Body of pancreas (tissue), 4 donors: ENCODE data around the gene LDHD.

Experiments used
- CTCF ChIP-seq, 7 experiments: fragments of 450-650 bp in 4 of 7; fragments of 200-600 bp in 3 of 7; sonication (generic) in 3 of 7; IDR thresholded peaks; one replicate each; pipeline ENCODE4 v1.5.1; 2016 to 2019; ENCODE audit warnings: antibody characterized with exemption in 7 of 7
- POLR2A ChIP-seq, 3 donors: fragments of 450-650 bp; IDR thresholded peaks; one replicate each; pipeline ENCODE4 v1.6.1; 2016; ENCODE audit warnings: antibody characterized with exemption in 3 of 3, mild to moderate bottlenecking in 2 of 3

DNA sequence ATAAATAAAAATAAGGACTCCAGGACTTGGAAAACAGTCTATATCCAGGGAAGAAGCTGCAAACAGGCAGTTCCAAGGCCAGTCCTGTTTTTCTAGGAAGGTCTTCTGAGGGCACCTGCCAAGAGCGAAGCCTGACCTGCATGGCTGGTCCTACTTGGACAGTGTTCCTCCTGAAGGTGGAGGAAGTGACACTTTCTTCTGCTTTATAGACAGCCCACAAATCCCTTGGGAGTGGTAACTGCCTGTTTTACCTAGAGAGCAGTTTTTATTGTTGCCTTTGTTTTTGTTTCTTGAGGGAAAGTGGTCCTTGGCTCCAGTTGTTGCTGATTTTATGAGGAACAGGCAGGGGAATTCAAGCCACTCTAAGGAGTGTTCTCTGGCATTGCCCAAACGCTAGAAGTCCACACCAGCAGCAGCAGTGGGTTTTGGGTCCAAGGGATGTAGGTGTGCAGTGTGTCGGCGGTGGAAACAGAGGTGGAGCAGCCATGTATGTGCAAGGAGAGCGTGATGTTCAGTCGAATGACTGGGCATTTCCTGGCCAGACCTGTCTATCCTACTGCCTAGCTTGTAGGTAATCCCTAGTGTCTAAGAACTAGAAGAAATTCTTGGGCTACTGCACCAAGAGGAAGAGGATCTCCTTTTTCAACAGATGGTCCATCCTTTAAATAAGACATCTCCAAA is 35.3 kb downstream of the LDHD start:
- TF ChIP-seq CTCF (IDR thresholded peaks at IDR 0.05) (no peak), POLR2A (IDR thresholded peaks at IDR 0.05) (no peak)
